NOMO-1 (cell line): ENCODE measurements around the gene ITGB6.
A peak's percentile ranks its signal among the peaks of the same experiment; 100 is the strongest.

Experiments
- DNase-seq, 2 experiments: peaks; one replicate each; lab custom pipeline; 2025; ENCODE audit not compliant: unreplicated experiment in 2 of 2; lab: John Stamatoyannopoulos, UW

ITGB6 gene

GRCh38 chr2:160096409-160096808 is 103.7 kb downstream of the ITGB6 start:
- peak; percentile 35 to 72 for DNase-seq

- no peak for DNase-seq
These were observed 107.6 kb downstream of the ITGB6 start for GRCh38 chr2:160092445-160092844.

GRCh38 chr2:160091381-160091780 is 108.7 kb downstream of the ITGB6 start:
- DNase-seq, result no peak

GRCh38 chr2:160087854-160088745 is 112.0 kb downstream of the ITGB6 start:
- DNase-seq, result no peak

- no peak for DNase-seq
These were observed 114.4 kb downstream of the ITGB6 start for GRCh38 chr2:160085662-160086061.

GRCh38 chr2:160077912-160078810 is 121.9 kb downstream of the ITGB6 start:
- no peak for DNase-seq

- DNase-seq, result peak; percentile 45 to 63
These were observed 123.2 kb downstream of the ITGB6 start for GRCh38 chr2:160076914-160077313.

GRCh38 chr2:160076241-160076640 is 123.8 kb downstream of the ITGB6 start:
- no peak for DNase-seq

GRCh38 chr2:160075171-160075570 is 124.9 kb downstream of the ITGB6 start:
- DNase-seq, result no peak

- no peak for DNase-seq
These were observed 126.7 kb downstream of the ITGB6 start for GRCh38 chr2:160073284-160073888.

GRCh38 chr2:160068906-160069305 is 131.2 kb downstream of the ITGB6 start:
- no peak for DNase-seq

- DNase-seq, result no peak
These were observed 135.2 kb downstream of the ITGB6 start for GRCh38 chr2:160064916-160065315.

- no peak for DNase-seq
These were observed 136.0 kb downstream of the ITGB6 start for GRCh38 chr2:160063879-160064612.

GRCh38 chr2:160063271-160063670 is 136.8 kb downstream of the ITGB6 start:
- DNase-seq, result no peak

- no peak for DNase-seq
These were observed 137.6 kb downstream of the ITGB6 start, which contains the start of gene PLA2R1 for GRCh38 chr2:160062292-160063005. PLA2R1 (minus strand) TSS chr2:160062615; CDS start chr2:160062403, 212 bp downstream.

- DNase-seq, result no peak
These were observed 138.2 kb downstream of the ITGB6 start for GRCh38 chr2:160061944-160062291.

- no peak for DNase-seq
These were observed 138.5 kb downstream of the ITGB6 start for GRCh38 chr2:160061533-160061932.

- DNase-seq, result no peak
These were observed 139.8 kb downstream of the ITGB6 start for GRCh38 chr2:160060297-160060696.

- no peak for DNase-seq
These were observed 142.7 kb downstream of the ITGB6 start for GRCh38 chr2:160057356-160057755.

GRCh38 chr2:160055726-160056108 is 144.4 kb downstream of the ITGB6 start:
- no peak for DNase-seq
